ENCODE measurements around the gene SLC41A3.
"Not testable (repeated sequence)": the region's sequence is repeated elsewhere in the genome, so short reads cannot be mapped to it uniquely, and the experiment has no call there.

SLC41A3 gene

DNA sequence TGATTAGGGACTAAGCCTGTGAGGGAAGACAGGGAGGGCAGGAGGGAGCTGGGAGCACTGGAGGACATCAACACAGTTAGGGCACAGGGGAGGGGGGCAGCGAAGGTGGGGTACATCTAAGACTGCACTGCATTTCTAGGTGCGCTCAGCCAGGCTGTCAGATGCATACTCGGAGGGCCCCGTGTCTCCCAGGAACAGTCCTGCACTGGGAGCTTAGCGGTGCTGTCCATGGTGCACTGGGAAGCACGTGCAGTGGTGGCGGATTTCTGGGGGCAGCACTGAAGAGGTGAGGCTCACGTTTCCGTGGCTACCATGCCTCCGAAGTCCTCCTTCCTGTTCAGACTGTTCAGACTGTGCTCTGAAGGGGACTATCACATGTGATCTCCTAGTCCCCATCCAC is 60.5 kb downstream of the SLC41A3 start:
- no peak for DNase-seq

DNA sequence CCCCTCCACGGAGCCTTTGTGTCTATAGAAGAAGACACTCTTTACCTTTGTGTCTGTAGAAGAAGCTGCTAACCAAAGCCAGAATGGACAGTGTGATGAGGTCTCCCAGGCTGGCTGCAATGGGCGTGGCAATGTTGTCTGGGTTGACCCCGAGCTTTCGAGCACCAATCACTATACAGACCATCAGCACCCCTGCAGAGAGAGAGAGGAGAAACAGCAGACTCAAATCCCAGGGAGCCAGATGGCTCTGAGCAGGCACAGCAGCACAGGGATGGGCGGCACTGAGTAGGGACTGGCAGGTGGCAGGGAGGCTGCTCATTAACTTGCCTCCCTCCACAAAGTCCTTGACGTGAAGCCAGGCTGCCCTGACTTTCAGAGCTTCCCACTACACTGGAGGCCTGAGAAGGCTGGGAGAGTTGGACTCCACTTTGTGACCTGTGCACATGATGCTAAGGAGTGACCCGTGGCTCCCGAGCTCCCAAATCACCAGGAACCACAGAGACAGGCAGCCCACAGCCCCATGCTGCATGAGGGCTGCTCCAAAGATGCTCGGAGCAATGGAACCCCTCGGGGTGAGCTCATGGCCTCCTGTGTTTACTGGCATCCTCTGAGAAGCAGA is 61.1 kb downstream of the SLC41A3 start:
- DNase-seq: no peak

DNA sequence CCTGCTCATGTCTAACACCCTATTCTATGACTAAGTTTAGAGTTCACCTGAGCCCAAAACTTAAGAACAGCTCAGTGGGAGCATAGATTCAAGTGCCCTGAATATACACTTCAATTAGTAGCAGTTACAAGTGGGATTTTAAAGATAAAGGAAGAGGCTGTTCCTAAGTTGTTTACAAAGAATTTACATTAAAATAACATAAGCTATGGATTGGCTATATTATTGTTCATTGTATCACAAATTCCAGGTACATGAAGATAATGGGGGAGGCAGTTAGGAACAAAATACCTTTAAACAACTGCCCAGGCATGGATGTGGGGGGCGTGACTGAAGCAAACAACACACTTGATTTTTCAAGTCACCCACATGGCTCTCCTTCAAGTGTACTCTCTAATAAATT is 62.2 kb downstream of the SLC41A3 start:
- DNase-seq: no peak

DNA sequence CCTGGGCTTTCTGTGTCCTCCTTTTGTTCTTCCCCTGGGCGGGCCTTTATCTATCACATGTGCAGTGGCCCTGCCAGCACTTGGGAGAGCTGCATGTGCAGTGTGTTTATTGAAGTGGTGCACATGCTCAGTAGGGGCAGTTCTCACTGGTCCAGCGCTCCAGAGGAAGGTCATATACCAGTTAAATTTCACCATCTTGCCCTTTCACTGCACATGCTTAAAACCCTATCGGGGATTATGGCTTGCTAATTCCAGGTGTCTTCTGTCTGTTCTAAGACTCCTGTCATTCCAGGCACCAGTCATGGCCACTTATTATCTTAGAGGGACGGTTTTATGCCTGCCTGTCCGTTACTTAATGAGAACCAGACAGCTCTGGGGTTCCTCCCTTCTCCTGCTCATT is 62.7 kb downstream of the SLC41A3 start:
- no peak for DNase-seq

DNA sequence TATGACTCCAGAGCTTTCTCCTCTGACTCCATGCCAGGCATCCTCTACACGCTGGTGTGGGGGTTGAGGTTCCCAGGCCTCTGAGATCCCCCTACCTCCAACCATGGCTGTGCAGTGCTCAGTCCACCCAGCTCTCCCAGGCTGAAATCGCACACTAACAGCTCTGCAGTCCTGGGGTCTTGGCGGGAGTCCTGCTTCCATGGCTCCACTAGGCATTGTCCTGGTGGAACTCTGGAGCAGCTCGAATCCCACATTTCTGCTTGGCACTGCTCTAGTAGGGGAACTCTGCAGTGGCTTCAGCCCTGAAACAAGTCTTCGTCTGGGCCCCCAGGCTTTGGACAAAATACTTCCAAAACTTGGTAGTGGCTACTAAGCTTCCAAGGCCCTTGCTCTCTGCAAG is 64.2 kb downstream of the SLC41A3 start:
- DNase-seq: no peak

DNA sequence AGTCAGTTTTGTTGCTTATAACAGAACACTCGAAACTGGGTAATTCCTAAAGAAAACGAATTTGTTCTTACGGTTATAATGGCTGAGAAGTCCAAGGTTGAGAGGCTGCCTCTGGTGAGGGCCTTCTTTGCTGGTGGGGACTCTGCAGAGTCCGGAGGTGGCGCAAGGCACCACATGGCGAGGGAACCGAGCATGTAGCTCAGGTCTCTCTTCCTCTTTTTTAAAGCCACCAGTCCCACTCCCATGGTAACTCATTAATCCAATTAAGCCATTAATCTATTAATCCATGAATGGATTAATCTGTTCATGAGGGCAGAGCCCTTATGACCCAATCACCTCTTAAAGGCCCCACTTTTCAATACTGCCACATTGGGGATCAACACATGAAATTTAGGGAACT is 64.9 kb downstream of the SLC41A3 start:
- DNase-seq: no peak

DNA sequence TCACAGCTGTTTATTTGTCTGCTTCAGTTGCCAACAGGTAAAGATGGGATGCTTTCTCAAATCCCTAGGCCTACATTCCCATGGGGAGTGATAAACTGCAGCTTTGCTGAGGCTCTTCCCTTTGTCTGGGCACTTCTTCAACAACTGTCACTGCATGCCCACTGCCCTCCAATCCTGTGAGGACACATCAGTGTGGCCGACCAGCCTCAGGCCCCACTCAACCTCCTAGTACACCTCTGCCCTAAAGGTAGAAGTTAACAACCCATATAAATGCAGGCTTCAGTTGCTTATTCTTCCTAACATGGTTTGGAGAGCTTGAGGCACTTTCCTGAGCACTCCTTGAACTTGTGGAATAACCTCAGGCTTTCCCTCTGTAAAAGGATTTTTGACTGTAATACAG is 65.4 kb downstream of the SLC41A3 start:
- DNase-seq: no peak

DNA sequence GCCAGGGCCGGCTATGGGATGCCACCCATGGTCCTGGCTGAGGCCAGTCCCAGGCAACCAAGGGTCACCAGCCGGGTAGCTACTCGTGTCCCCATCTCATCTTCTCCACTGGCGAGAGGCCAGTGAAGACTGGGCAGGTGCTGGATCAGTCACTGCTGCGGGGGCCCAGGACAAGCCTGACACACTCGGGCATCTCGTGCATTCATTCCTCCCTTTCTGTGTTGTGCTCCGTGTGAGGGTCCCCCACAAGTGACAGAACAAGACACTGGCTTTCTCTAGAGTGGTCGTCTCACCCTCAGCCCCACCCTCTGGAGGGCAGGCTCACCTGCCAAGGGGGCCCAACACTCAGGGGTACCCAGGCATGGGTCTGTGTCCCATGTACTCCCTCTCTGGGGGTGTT is 66.6 kb downstream of the SLC41A3 start:
- DNase-seq: no peak

DNA sequence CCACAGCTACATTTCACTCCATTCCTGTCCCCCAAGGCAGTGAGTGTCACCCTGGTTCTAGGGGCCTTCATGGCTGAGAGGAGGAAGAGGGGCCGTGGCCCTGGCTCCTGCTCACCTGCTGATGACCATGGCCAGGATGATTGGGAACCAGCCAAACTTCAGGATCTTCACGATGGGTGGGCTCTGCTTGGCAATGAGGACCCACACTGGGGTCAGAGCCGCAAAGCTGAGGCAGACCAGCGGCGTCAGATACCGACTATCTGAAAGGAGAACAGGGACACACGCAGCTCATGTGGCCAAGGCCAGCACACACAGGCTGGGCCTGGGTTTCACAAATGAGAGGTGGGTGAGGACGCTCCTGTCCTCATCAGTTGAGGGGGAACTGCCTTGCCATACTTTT is 67.3 kb downstream of the SLC41A3 start:
- DNase-seq: no peak

DNA sequence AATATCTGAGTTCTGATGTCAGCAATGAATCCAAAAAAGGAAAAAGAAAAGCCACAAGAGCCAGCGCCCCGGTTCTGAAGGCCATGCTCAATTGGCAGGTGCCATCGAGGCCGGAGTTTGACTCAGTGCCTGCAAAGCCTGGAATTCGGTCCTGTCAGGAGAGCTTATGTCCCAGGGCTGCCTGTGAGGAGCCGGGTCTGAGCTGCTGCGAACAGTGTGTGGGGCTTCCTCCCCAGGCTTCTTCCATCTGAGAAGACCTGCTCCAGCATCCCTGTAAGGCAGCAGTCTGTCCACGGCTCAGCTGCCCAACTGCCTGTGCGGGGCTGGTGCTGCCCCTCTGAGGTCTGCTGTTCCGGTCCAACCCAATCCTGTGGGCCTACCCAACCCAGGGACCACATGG is 68.8 kb downstream of the SLC41A3 start:
- DNase-seq: no peak

DNA sequence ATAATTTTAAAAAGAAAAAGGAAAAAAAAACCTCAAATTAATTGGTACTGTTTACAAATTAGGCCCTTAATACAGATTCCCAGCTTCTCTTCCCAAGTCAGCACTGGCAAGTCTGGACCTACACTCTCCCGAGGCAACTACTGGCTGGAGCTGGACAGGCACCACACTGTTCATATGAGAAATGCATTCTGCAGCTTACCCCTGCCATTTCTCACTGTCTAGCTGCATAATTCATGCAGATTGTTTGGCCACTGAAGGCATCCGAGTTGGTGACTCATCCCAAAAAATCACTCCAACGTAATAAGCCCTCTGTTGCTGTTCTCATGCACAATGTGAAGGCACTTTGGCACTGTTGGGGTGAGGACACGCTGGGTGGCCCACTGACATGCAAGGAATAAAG is 69.7 kb downstream of the SLC41A3 start:
- no peak for DNase-seq

DNA sequence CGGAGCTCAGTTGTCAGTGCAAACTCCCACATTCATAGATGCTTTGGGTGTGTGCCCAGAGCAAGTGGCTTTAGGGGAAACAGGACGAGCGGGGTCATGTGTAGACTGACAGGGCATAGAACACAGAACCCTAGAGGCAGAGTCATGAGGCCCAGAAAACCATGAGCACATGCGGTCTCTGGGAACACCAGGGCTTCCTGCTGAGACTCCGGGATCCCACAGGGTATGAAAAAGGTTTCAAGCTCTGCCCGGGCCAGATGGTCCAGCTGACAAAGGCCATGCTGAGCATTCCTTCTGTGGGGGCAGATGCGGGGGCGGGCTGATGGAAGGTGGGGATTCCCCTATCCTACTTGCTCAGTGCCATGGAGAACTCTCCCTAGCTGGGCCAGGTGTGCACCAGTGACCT is 70.2 kb downstream of the SLC41A3 start:
- DNase-seq: no peak

DNA sequence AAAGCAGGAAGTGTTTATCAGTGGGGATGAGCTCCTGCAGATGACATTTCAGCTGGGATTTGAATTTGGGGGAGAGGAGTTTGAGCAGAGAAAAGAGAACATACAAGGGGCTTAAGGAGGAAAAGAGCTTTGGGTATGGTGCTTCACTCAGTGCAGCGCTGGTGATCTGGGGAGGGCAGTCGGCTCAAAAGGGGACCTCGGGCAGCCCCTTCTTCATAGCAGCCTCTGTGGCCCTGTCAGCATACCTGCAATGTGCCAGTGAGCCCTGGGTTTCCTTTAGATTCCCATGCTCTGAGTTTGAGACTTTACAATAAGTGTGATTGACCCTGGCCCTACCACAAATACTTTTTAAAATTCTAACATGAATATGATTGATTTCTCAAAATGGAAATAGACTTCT is 74.7 kb downstream of the SLC41A3 start:
- no peak for DNase-seq

DNA sequence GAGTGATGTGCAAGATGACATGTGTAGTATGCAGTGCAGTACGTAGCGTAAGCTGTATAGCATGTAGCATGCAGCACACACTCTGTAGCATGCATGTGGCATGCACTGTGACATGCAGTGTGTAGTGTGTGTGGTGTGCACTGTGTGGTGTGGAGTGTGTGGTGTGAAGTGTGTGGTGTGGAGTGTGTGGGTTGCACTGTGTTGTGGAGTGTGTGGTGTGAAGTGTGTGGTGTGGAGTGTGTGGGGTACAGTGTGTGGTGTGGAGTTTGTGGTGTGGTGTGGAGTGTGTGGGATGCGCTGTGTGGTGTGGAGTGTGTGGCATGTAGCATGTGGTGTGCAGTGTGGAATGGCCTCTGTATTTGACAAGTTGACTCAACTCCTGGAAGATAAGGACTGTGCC is 75.7 kb downstream of the SLC41A3 start:
- DNase-seq: no peak

DNA sequence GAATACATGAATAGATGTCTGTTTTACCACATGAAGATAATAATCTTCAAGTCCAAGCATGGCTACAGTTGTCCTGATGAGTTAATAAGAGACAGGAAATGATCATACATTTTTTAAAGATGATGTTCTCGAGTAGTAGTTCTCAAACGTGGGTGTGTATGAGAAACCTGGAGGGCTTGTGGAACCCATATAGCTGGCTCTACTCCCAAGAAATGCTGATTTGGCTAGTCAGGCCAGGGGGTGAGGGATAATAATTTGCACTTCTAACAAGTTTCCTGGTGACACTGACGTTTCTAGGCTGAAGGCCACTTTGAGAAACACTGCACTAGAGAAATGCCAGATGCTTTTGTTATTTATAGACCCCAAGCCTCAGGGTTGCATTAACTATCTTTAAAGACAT is 78.0 kb downstream of the SLC41A3 start:
- DNase-seq: no peak

DNA sequence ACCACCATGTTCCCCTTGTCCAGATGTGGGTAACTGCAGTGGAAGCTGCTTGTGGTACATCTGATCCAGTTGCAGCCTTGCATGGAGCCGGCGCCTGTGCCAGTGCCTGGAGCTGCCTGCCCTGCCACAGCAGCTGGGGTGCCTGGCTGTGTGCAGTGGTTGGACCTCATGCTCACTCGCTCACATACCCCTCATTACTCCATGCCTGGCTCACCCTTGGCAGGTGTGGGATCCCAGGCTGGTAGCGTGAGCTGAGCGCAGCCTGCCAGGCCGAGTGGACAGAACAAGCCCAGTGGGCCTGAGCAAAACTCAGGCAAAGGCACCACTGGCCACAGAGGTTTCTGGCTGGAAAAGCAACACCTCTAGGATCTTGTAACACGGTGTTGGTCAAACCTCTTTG is 79.2 kb downstream of the SLC41A3 start:
- no peak for DNase-seq

DNA sequence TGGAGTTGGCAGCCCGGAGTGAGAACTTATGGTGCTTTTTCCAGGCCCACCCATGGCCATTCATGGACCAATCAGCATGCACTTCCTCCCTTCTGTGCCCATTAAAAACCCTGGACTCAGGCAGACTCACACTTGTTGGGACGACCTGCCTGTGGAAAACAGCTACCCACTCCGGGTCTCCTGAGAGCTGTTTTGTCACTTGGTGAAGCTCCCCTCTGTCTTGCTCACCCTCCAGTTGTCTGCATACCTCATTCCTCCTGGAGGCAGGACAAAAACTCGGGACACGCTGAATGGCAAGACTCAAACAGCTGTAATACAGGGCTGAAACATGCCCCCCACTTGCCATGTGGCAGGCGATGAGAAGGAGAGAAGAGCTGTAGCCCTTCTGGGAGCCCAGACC is 79.7 kb downstream of the SLC41A3 start:
- DNase-seq: no peak

DNA sequence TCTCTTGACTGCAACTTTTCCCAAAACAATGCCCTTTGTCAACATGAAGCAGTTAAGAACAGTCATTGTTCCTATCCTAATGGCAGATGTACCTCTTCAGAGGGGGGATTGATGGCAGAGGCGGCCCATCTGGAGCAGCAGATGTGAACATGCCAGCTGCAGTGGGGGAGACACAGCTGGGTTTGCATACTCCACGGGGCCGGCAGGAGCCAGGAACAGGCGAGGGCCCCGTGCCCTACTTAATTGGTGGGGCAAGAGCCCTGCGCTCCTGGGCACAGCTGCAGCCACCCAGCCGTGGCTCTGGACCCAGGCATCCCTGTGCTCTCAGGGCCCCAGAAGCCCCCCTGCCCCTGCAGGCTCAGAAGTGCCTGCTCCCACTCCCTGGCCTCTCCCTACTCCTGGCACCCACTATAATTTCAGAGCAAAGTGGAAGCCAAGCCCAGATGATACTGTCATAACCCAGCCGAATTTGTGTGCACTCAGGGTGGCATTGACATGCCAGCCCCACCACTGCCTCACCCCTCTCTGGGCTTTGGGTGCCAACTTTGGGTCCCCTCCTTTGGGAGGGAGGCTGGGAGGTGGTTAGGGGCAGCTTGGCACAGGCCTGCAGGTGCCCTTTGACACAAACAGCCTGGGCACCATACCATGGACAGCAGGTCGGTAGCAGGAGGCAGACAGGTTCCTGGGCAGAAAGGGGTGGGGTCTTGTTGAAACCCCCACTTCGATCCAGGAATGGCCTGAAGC is 80.3 kb downstream of the SLC41A3 start:
- DNase-seq: no peak

DNA sequence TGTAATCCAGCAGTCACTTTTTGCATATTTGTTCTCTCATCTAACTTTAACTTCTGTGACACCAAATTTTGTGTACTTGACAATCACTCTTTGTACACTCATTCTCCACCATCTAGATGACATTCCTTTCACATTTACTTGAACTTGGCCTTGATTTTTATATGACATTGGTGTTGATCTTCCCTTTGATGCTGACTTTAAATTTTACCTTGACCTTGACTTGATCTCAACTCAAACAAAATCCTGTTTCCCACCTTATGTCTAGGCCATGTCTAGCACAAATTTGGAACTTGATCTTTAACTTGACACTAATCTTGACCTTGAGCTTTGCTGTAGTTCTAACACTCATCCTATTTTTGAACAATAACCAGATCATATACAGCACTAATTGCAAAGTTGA is 81.7 kb downstream of the SLC41A3 start:
- DNase-seq: no peak

DNA sequence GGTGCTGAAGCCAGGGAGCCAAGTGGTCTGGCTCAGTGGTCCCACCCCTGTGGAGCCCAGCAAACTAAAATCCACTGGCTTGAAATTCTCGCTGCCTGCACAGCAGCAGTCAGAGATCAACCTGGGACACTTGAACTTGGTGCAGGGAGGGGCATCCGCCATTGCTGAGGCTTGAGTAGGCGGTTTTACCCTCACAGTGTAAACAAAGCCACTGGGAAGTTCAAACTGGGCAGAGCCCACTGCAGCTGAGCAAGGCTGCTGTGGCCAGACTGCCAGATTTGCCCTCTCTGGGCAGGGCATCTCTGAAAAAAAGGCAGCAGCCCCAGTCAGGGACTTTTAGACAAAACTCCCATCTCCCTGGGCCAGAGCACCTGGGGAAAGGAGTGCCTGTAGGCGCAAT is 87.2 kb downstream of the SLC41A3 start:
- not testable (repeated sequence) for DNase-seq

DNA sequence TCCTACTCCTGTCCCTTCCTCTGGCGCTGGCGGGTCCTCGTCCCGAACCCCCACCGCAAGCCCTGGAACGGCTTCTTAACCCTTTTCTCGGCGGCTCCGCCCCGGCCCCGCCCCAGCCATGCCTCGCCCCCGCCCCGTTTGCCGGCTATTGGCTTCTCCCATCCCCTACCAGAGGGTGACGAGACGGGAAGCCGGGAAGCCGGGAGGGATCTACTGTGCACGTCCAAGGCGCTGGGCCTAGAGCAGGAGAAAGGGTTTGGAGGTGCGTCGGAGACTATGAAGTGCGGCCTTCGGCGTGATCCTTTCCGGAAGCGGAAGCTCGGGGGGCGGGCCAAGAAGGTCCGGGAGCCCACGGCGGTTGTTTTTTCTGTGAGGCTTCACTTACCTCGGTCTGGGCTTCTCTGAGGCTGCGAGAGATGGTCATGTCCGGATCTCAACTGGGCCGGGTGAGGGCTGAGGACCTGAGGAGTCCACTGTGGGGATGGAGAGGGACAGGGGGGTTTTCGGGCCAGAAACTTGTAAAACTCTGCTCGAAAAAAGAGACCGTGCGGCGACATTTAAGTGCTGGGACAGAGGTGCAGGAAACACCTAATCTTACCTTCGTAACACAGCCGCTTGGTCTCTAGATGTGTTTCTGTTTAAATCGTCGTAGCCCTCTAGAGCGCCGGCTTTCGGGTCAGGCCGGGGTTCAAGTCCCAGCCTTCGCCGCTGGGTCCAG is 93.5 kb downstream of the SLC41A3 start:
- peak; percentile 65 for DNase-seq

DNA sequence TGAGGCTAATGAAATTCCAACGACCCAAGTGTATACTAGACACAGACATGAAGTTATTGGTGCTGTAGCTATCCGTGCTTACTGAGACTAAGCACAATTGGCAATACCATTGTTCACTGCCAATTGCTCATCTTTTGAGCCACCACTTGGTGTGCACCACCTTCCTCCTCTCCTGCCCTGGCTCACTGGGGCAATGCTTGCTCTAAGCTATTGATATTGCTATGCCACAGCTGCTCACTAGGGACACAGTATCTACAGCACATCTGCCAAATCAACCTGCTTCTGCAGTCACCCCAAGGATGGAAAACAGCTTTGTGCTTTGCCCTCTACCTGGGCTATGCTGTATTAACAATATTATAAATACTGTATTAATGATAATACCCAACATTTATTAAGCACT is 99.0 kb downstream of the SLC41A3 start:
- DNase-seq: not testable (repeated sequence)

DNA sequence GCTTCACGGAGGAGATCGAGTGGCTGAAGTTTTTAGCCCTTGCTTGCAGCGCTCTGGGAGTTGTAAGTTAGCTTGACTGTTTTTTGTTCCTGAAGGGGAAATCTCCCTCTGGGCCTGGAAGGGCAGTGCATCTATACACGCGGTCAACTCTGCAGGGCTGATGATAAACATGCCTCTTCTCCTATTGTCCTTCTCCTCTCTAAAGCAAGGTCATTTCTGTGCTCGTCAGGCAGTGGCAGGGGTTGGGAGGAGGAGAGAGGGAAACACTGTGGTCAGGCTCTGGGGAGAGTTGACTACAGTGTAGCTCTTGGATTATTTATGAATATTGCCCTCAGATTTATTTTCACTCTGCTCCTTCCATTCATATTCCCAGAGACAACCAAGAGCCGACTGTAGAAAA is 106.8 kb downstream of the SLC41A3 start:
- DNase-seq: not testable (repeated sequence)

DNA sequence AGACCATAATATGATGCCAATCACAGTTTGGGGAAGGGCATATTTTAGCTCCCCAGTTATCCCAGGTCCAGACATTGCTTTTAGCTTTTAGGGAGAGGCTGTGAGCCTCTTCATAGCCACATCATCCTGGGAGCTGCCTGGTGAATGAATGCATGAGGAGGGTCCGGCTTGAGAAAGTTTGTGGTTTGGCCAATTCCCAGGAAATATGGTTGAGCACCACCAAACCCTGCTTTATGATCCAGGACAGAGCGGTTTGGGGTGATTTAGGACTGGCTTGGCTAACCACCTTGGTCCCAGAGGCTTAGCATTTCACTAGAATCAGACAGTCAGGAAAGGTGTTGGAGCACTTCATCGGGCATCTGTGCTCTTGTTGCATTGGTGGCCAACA is 107.9 kb downstream of the SLC41A3 start:
- not testable (repeated sequence) for DNase-seq

All from NCI-H510A (cell line).